SU-DHL-6 (cell line): ENCODE measurements around the gene TMA7.

Experiments
- EZH2phosphoT487 ChIP-seq: fragments of 200-600 bp; sonication (generic), shearing (Covaris generic); conservative IDR thresholded peaks from 2 replicates; pipeline ENCODE4 v1.6.1; 2018; ENCODE audit warnings: mild to moderate bottlenecking, antibody characterized with exemption, low read length, moderate library complexity, mixed read lengths
- TF ChIP-seq, protein P1 (sequence below): fragments of 200-600 bp; sonication (generic); IDR thresholded peaks from one replicate; pipeline ENCODE4 v1.5.1; 2017; ENCODE audit warnings: antibody characterized with exemption, mild to moderate bottlenecking, low read length, moderate library complexity; ENCODE audit not compliant: insufficient read depth, poor library complexity, severe bottlenecking

DNA sequence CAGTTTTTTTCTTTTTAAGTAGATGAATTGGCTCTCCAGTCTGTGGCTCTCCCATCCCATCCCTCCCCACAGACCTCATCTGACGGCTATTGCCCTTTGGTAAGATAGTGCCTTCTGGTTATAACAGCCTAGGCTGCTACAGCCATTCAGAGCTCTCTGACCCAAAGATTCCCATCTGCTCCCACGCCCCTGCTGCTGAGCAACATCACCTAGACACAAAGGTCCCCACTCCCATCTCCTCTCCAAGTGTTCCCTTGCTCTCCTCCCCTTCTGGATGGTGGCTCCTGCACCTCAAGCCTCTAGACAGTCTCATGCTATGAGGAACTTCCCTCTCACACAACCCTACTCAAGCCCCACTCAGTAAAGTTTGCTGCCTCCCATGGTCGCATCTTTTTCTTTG is 44.3 kb upstream of the TMA7 start:
- TF ChIP-seq, protein P1, sequence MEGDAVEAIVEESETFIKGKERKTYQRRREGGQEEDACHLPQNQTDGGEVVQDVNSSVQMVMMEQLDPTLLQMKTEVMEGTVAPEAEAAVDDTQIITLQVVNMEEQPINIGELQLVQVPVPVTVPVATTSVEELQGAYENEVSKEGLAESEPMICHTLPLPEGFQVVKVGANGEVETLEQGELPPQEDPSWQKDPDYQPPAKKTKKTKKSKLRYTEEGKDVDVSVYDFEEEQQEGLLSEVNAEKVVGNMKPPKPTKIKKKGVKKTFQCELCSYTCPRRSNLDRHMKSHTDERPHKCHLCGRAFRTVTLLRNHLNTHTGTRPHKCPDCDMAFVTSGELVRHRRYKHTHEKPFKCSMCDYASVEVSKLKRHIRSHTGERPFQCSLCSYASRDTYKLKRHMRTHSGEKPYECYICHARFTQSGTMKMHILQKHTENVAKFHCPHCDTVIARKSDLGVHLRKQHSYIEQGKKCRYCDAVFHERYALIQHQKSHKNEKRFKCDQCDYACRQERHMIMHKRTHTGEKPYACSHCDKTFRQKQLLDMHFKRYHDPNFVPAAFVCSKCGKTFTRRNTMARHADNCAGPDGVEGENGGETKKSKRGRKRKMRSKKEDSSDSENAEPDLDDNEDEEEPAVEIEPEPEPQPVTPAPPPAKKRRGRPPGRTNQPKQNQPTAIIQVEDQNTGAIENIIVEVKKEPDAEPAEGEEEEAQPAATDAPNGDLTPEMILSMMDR, result no peak
- TF ChIP-seq EZH2phosphoT487, result no peak
